ENCODE results near the gene MRPS7. TPM values are rescaled to one million over a fixed set of nuclear protein-coding genes. Genes with fewer than 3 reads are reported as not detected.

The MRPS7 gene
- total and polyA plus RNA-seq, 9 of the 15 experiments (the other 6 are each of a cell fraction or from before 2014, with no cell fraction given) = 107 to 244 (median 132) TPM

- BruUV-seq (replicated peaks) = no TSS peak
- in situ Hi-C loops (cut with MboI) (no loop called here), intact Hi-C loops (cut with micrococcal nuclease) (no loop called here)
- no peak overlapping the region for H2AFZ ChIP-seq (ENCODE audit: low read depth, low read length)
- DNase-seq (ENCODE audit: extremely low read depth in 1 of 4, low spot score in 3 of 4) = no peak
- CTCF ChIA-PET (ENCODE audit: low intra/inter-chr PET ratio) = no interaction called here
- POLR2A ChIA-PET = interaction anchor here (0.6 to 6.5 kb wide), 2 partner anchors 14 to 186 kb away, joined by 3 to 85 read pairs; partner anchors contain the start of genes GGA3 and MRPS7
- no peaks in the 10 kb centered on the region for H3K27me3 ChIP-seq (ENCODE audit: control insufficient read depth in 2 of 2, insufficient read depth in 2 of 2, low read length in 2 of 2)
- peaks cover 12% of the 10 kb centered on the region; the same call in 1 of the 2 replicates for H4K20me1 ChIP-seq (replicated peaks; ENCODE audit: control insufficient read depth, insufficient read depth, low read length)
- no peak overlapping the region for H3K4me3 ChIP-seq
- peaks cover 32% of the 10 kb centered on the region for H3K79me2 ChIP-seq (ENCODE audit: control insufficient read depth, insufficient read depth, low read length)
- peak; percentile 49 for FAIRE-seq
- no peaks in the 10 kb centered on the region for H3K9me3 ChIP-seq (replicated peaks; ENCODE audit: control insufficient read depth, insufficient read depth, low read depth, low read length)
- WGBS (ENCODE audit: insufficient coverage, low coverage, missing lambda C conversion rate) = 94% methylated on average over 7 of the region's 12 CpGs
- H3K27ac ChIP-seq (ENCODE audit: extremely low read depth, low read depth, low read length) = no peak overlapping the region
- peak overlapping the region in 1 of 2 experiments; percentile 55; a peak in 1 of 4 replicates for H3K9ac ChIP-seq (ENCODE audit: insufficient read depth in 1 of 2, low read depth in 2 of 2, low read length in 2 of 2)
- H3K4me2 ChIP-seq (ENCODE audit: insufficient read depth, low read length) = no peak overlapping the region
- H3K9me1 ChIP-seq (ENCODE audit: control insufficient read depth, insufficient read depth, low read length) = no peaks in the 10 kb centered on the region
- H3K36me3 ChIP-seq (ENCODE audit: control insufficient read depth, insufficient read depth, low read length) = peaks cover 62% of the 10 kb centered on the region
- no peak for ATAC-seq
- peaks cover 8 to 21% of the 10 kb centered on the region in 2 experiments; a peak in 4 of 5 replicates for H3K4me1 ChIP-seq (replicated peaks in 1 of 2; ENCODE audit: control insufficient read depth in 2 of 2, insufficient read depth in 2 of 2, low read length in 2 of 2)
- no peak for TF ChIP-seq PRMT5 (CRISPR knock-in tag; IDR thresholded peaks at IDR 0.05)
- no peak for TF ChIP-seq ZNF407 (IDR thresholded peaks at IDR 0.05; ENCODE audit: low read depth)
- TF ChIP-seq FOXM1 (IDR thresholded peaks at IDR 0.05; ENCODE audit: low read depth) = no peak
- TF ChIP-seq FOXM1 (CRISPR knock-in tag; IDR thresholded peaks at IDR 0.05; ENCODE audit: low read depth) = no peak
- TF ChIP-seq ASH1L (IDR thresholded peaks at IDR 0.05; ENCODE audit: borderline replicate concordance, low read depth, partially characterized antibody) = no peak
- TF ChIP-seq ZNF77 (CRISPR knock-in tag; IDR thresholded peaks at IDR 0.05) = no peak
- no peak for TF ChIP-seq SETDB1 (IDR thresholded peaks at IDR 0.05; ENCODE audit: low read length)
- TF ChIP-seq NELFE (IDR thresholded peaks at IDR 0.05; ENCODE audit: insufficient read depth, insufficient read length) = no peak
- TF ChIP-seq ZBTB7A (IDR thresholded peaks at IDR 0.05; ENCODE audit: borderline replicate concordance, control insufficient read depth, low read depth, low read length) = no peak
- no peak for TF ChIP-seq CREB1 (IDR thresholded peaks at IDR 0.05)
- no peak for TF ChIP-seq CREB1 (CRISPR knock-in tag; IDR thresholded peaks at IDR 0.05)
- TF ChIP-seq ZZZ3 (IDR thresholded peaks at IDR 0.05) = no peak
- TF ChIP-seq FOXO4 (CRISPR knock-in tag; IDR thresholded peaks at IDR 0.05) = no peak
- TF ChIP-seq JUN (IDR thresholded peaks at IDR 0.05; ENCODE audit: borderline replicate concordance, low read depth, low read length) = no peak
- no peak for TF ChIP-seq JUN (CRISPR knock-in tag; IDR thresholded peaks at IDR 0.05; ENCODE audit: borderline replicate concordance)
- TF ChIP-seq TCF7 (IDR thresholded peaks at IDR 0.05; ENCODE audit: borderline replicate concordance) = no peak
Measured at GRCh38 chr17:75246404-75246803, 15.3 kb upstream of the MRPS7 start.

Data from K562 (cell line).